ENCODE measurements around the gene CPS1. TPM values are rescaled to one million over a fixed set of nuclear protein-coding genes. Genes with fewer than 3 reads are reported as not detected.

CPS1 gene
- total and polyA plus RNA-seq, 2 of the 4 experiments (the other 2 are of a cell fraction) = 5.4 to 20.1 TPM

GRCh38 chr2:210620456-210620855 lies 64.1 kb downstream of the CPS1 start:
- no peak overlapping the region for H4K8ac ChIP-seq (ENCODE audit: low read depth in 2 of 2, low read length in 2 of 2)
- no peak overlapping the region for H2BK20ac ChIP-seq (ENCODE audit: low read depth, low read length)
- no peaks in the 10 kb centered on the region for H3K9me1 ChIP-seq (ENCODE audit: insufficient read depth, low read length)
- no peak overlapping the region for H2BK15ac ChIP-seq (ENCODE audit: low read depth, low read length)
- no peak overlapping the region for H3K18ac ChIP-seq (ENCODE audit: low read depth, low read length)
- H3K56ac ChIP-seq (ENCODE audit: extremely low read depth, insufficient read depth, low read length) = no peak overlapping the region
- H3K4me3 ChIP-seq (ENCODE audit: insufficient read depth, low read depth, low read length) = no peak overlapping the region
- H3K27me3 ChIP-seq (ENCODE audit: control insufficient read depth, insufficient read depth, low read length) = no peaks in the 10 kb centered on the region
- TF ChIP-seq CEBPB (IDR thresholded peaks at IDR 0.05; ENCODE audit: low read depth, low read length) (no peak), MAZ (IDR thresholded peaks at IDR 0.05; ENCODE audit: borderline replicate concordance, low read depth, low read length) (no peak), CTCF (conservative IDR thresholded peaks at IDR 0.05; ENCODE audit: low read depth, low read length) (no peak), USF2 (IDR thresholded peaks at IDR 0.05; ENCODE audit: low read depth, low read length) (no peak), MAFK (IDR thresholded peaks at IDR 0.05; ENCODE audit: low read depth, low read length) (no peak), RCOR1 (IDR thresholded peaks at IDR 0.05; ENCODE audit: insufficient replicate concordance, low read length) (no peak), RFX5 (IDR thresholded peaks at IDR 0.05; ENCODE audit: low read depth, low read length) (no peak), SMC3 (IDR thresholded peaks at IDR 0.05; ENCODE audit: low read depth, low read length) (no peak), CHD1 (IDR thresholded peaks at IDR 0.05; ENCODE audit: low read depth, low read length) (no peak), RAD21 (IDR thresholded peaks at IDR 0.05; ENCODE audit: low read length) (no peak), NFE2L2 (IDR thresholded peaks at IDR 0.05; ENCODE audit: low read depth, low read length) (no peak), FOS (IDR thresholded peaks at IDR 0.05; ENCODE audit: low read depth, low read length) (no peak), POLR2A (IDR thresholded peaks at IDR 0.05; ENCODE audit: low read depth, low read length) (no peak), BHLHE40 (IDR thresholded peaks at IDR 0.05; ENCODE audit: low read depth, low read length) (no peak), MXI1 (IDR thresholded peaks at IDR 0.05; ENCODE audit: borderline replicate concordance, low read depth, low read length) (no peak)
- TF ChIP-seq, protein P1, sequence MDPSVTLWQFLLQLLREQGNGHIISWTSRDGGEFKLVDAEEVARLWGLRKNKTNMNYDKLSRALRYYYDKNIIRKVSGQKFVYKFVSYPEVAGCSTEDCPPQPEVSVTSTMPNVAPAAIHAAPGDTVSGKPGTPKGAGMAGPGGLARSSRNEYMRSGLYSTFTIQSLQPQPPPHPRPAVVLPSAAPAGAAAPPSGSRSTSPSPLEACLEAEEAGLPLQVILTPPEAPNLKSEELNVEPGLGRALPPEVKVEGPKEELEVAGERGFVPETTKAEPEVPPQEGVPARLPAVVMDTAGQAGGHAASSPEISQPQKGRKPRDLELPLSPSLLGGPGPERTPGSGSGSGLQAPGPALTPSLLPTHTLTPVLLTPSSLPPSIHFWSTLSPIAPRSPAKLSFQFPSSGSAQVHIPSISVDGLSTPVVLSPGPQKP (IDR thresholded peaks at IDR 0.05; ENCODE audit: borderline replicate concordance, low read depth, low read length) = no peak
- H3K9me3 ChIP-seq (ENCODE audit: control insufficient read depth, insufficient read depth, low read length) = no peaks in the 10 kb centered on the region
- ATAC-seq (ENCODE audit: low read depth) (no peak), DNase-seq (no peak)
- in situ Hi-C loops (cut with MboI; ENCODE audit: low sequenced_read_pairs) (loop anchor here (25.0 kb wide), 1 partner anchor 542 kb away; no protein-coding TSS in a partner anchor), dilution Hi-C loops (cut with HindIII; ENCODE audit: low sequenced_read_pairs, unreplicated experiment) (no loop called here), intact Hi-C loops (cut with micrococcal nuclease) (no loop called here)
- no peak overlapping the region for H2AK5ac ChIP-seq (ENCODE audit: low read depth, low read length)
- H3K4me1 ChIP-seq (ENCODE audit: control insufficient read depth, insufficient read depth, low read length) = no peaks in the 10 kb centered on the region
- no peak overlapping the region for H2AFZ ChIP-seq (replicated peaks; ENCODE audit: low read length, poor library complexity)
- CTCF ChIA-PET = no interaction called here
- no peaks in the 10 kb centered on the region for H3K79me1 ChIP-seq (ENCODE audit: low read depth in 1 of 2, low read length in 2 of 2)
- no peak overlapping the region for H3K14ac ChIP-seq (replicated peaks; ENCODE audit: low read depth, low read length)
- BruUV-seq (replicated peaks) = no TSS peak
- no peak overlapping the region for H4K5ac ChIP-seq (ENCODE audit: low read depth, low read length)
- H3K4me2 ChIP-seq (ENCODE audit: low read depth, low read length) = no peak overlapping the region
- H3K23ac ChIP-seq (ENCODE audit: low read depth, low read length) = no peak overlapping the region
- H4K20me1 ChIP-seq (ENCODE audit: insufficient read depth, low read length) = no peaks in the 10 kb centered on the region
- no peak overlapping the region for H2BK120ac ChIP-seq (ENCODE audit: low read depth, low read length)
- H3K27ac ChIP-seq (ENCODE audit: insufficient read depth, low read length) = no peak overlapping the region
- no peaks in the 10 kb centered on the region for H3K36me3 ChIP-seq (ENCODE audit: control insufficient read depth, insufficient read depth, low read length)
- POLR2A ChIA-PET (ENCODE audit: unreplicated experiment) = no interaction called here
- no peak overlapping the region for H4K91ac ChIP-seq (ENCODE audit: insufficient read depth, low read depth, low read length)
- H3K4ac ChIP-seq (ENCODE audit: low read depth, low read length) = no peak overlapping the region
- WGBS, 2 experiments (ENCODE audit: extremely low coverage in 2 of 2, insufficient read length in 1 of 2) = no CpG with 5 or more reads among the region's 3 CpGs
- no peak overlapping the region for H3K9ac ChIP-seq (ENCODE audit: low read depth, low read length)
- H2BK5ac ChIP-seq (ENCODE audit: low read depth, low read length, poor library complexity, severe bottlenecking) = no peak overlapping the region
- no peak overlapping the region for H2AK9ac ChIP-seq (replicated peaks; ENCODE audit: low read depth, low read length, poor library complexity)

All from IMR-90 (cell line).